H1 (cell line): ENCODE measurements around the gene ESR1. TPM values are rescaled to one million over a fixed set of nuclear protein-coding genes. Genes with fewer than 3 reads are reported as not detected.

Experiments used
- CTCF ChIA-PET: fragments of 300-600 bp; sonication (Branson Sonifier 250); formaldehyde crosslinking; loops from one replicate; lab custom pipeline; 2021; ENCODE audit not compliant: partially characterized antibody; lab: Charles Lee
- POLR2A ChIA-PET: fragments of 300-600 bp; sonication (Branson Sonifier 250); formaldehyde crosslinking; loops from one replicate; lab custom pipeline; 2021; ENCODE audit warnings: inconsistent platforms; ENCODE audit not compliant: partially characterized antibody; lab: Charles Lee
- DNase-seq, 2 experiments: peaks; one replicate each; pipeline versions ENCODE4 v3.0.0 to v3.0.0-alpha.2; 2010 to 2022; ENCODE audit warnings: low spot score in 2 of 2, low read depth in 1 of 2, mixed read lengths in 1 of 2
- FAIRE-seq: peaks from 2 replicates; lab custom pipeline; 2011; peaks lifted over from hg19 to GRCh38; lab: Jason Lieb, UNC
- H2AFZ ChIP-seq: 2 replicates; pipeline ENCODE4 v1.8.1; 2012; ENCODE audit warnings: low read length, inconsistent platforms
- H2AK5ac ChIP-seq: 2 replicates; pipeline ENCODE4 v1.6.1; 2013; ENCODE audit warnings: low read depth, low read length
- H2BK120ac ChIP-seq: replicated peaks from 2 replicates; pipeline ENCODE3; 2013; ENCODE audit warnings: low read depth, low read length, inconsistent platforms
- H2BK12ac ChIP-seq: 2 replicates; pipeline ENCODE4 v1.6.1; 2013; ENCODE audit warnings: low read depth, low read length
- H2BK15ac ChIP-seq: 2 replicates; pipeline ENCODE4 v1.6.1; 2013; ENCODE audit warnings: low read length
- H2BK20ac ChIP-seq: 2 replicates; pipeline ENCODE4 v1.6.1; 2013; ENCODE audit warnings: low read length
- H2BK5ac ChIP-seq: 2 replicates; pipeline ENCODE4 v1.6.1; 2013; ENCODE audit warnings: low read depth, low read length
- H3K14ac ChIP-seq: 2 replicates; pipeline ENCODE4 v1.6.1; 2013; ENCODE audit warnings: inconsistent platforms; ENCODE audit not compliant: insufficient read length
- H3K18ac ChIP-seq: 2 replicates; pipeline ENCODE4 v1.6.1; 2013; ENCODE audit warnings: low read length; ENCODE audit errors: extremely low read depth
- H3K23ac ChIP-seq: 2 replicates; pipeline ENCODE4 v1.6.1; 2013; ENCODE audit warnings: inconsistent platforms; ENCODE audit not compliant: insufficient read length
- H3K23me2 ChIP-seq: 2 replicates; pipeline ENCODE4 v1.6.1; 2013; ENCODE audit warnings: low read depth, low read length
- H3K27ac ChIP-seq: 2 replicates; pipeline ENCODE4 v1.6.1; 2011; ENCODE audit warnings: low read depth, low read length, inconsistent platforms
- H3K27me3 ChIP-seq, 4 experiments: replicated peaks in 1 of 4; 1 replicate in 1 of 4; 2 replicates in 3 of 4; pipeline versions ENCODE4 v1.6.1 to v1.8.1; 2011 to 2013; ENCODE audit warnings: low read length in 3 of 4, mild to moderate bottlenecking in 3 of 4, inconsistent platforms in 2 of 4, mixed read lengths in 2 of 4, moderate library complexity in 1 of 4; ENCODE audit not compliant: control insufficient read depth in 3 of 4, insufficient read depth in 3 of 4; ENCODE audit errors: extremely low read depth in 1 of 4
- H3K36me3 ChIP-seq, 4 experiments: 2 replicates each; pipeline versions ENCODE4 v1.6.1 to v1.8.1; 2011 to 2013; ENCODE audit warnings: mild to moderate bottlenecking in 4 of 4, low read length in 3 of 4, moderate library complexity in 2 of 4, control low read depth in 1 of 4, inconsistent platforms in 1 of 4; ENCODE audit not compliant: insufficient read depth in 4 of 4, control insufficient read depth in 2 of 4
- H3K4ac ChIP-seq: replicated peaks from 2 replicates; pipeline ENCODE3; 2013; ENCODE audit warnings: low read length, low read depth, mixed read lengths, inconsistent platforms; ENCODE audit not compliant: insufficient read length
- H3K4me1 ChIP-seq, 4 experiments: replicated peaks in 1 of 4; 1 replicate in 1 of 4; 2 replicates in 3 of 4; pipeline versions ENCODE4 v1.6.1 to v1.8.1; 2011 to 2013; ENCODE audit warnings: low read length in 3 of 4, inconsistent platforms in 2 of 4, mixed read lengths in 1 of 4; ENCODE audit not compliant: insufficient read depth in 4 of 4, control insufficient read depth in 3 of 4
- H3K4me2 ChIP-seq, 2 experiments: 2 replicates each; pipeline versions ENCODE4 v1.6.1 to v1.8.1; 2011 to 2013; ENCODE audit warnings: low read depth in 2 of 2, low read length in 2 of 2, control low read depth in 1 of 2, inconsistent platforms in 1 of 2, mild to moderate bottlenecking in 1 of 2; ENCODE audit not compliant: insufficient read depth in 1 of 2
- H3K4me3 ChIP-seq, 4 experiments: fragments of 200-600, 300-600 bp in 1 of 4; sonication (generic), shearing (Covaris generic), sonication (Bioruptor Twin) in 1 of 4; 2 replicates each; pipeline versions ENCODE4 v1.5.1 to v1.8.1; 2011 to 2016; ENCODE audit warnings: low read length in 4 of 4, low read depth in 3 of 4, control low read depth in 2 of 4, inconsistent platforms in 2 of 4, mild to moderate bottlenecking in 2 of 4, mixed read lengths in 1 of 4, moderate library complexity in 1 of 4; ENCODE audit not compliant: insufficient read depth in 2 of 4; ENCODE audit errors: extremely low read depth in 1 of 4
- H3K56ac ChIP-seq: replicated peaks from 2 replicates; pipeline ENCODE3; 2013; ENCODE audit warnings: low read depth, mild to moderate bottlenecking, mixed read lengths, low read length, inconsistent platforms; ENCODE audit not compliant: insufficient read length
- H3K79me1 ChIP-seq: 2 replicates; pipeline ENCODE4 v1.6.1; 2013; ENCODE audit warnings: low read depth, low read length, control low read depth
- H3K79me2 ChIP-seq, 2 experiments: 2 replicates each; pipeline versions ENCODE4 v1.6.1 to v1.8.1; 2012 to 2013; ENCODE audit warnings: low read length in 2 of 2, mild to moderate bottlenecking in 2 of 2, inconsistent platforms in 1 of 2; ENCODE audit not compliant: insufficient read depth in 2 of 2, control insufficient read depth in 1 of 2
- H3K9ac ChIP-seq, 4 experiments: replicated peaks in 1 of 4; 1 replicate in 1 of 4; 2 replicates in 3 of 4; pipeline versions ENCODE4 v1.6.1 to v1.8.1; 2011 to 2013; ENCODE audit warnings: low read depth in 3 of 4, low read length in 3 of 4, control low read depth in 2 of 4, mild to moderate bottlenecking in 2 of 4, moderate library complexity in 2 of 4, inconsistent platforms in 1 of 4; ENCODE audit errors: extremely low read depth in 1 of 4
- H3K9me3 ChIP-seq, 2 experiments: 2 replicates each; pipeline versions ENCODE4 v1.6.1 to v1.8.1; 2012 to 2013; ENCODE audit warnings: mild to moderate bottlenecking in 2 of 2, moderate library complexity in 2 of 2, control low read depth in 1 of 2, inconsistent platforms in 1 of 2, low read depth in 1 of 2, low read length in 1 of 2, mixed read lengths in 1 of 2; ENCODE audit not compliant: insufficient read depth in 2 of 2
- H4K20me1 ChIP-seq, 2 experiments: replicated peaks in 1 of 2; 2 replicates each; pipeline versions ENCODE3 to v1.8.1; 2011 to 2013; ENCODE audit warnings: inconsistent platforms in 2 of 2, low read length in 2 of 2, mild to moderate bottlenecking in 1 of 2; ENCODE audit not compliant: insufficient read depth in 2 of 2, control insufficient read depth in 1 of 2
- H4K5ac ChIP-seq: 2 replicates; pipeline ENCODE4 v1.6.1; 2013; ENCODE audit warnings: low read length, low read depth, mixed read lengths, inconsistent platforms; ENCODE audit not compliant: insufficient read length
- H4K8ac ChIP-seq: 2 replicates; pipeline ENCODE4 v1.8.0; 2013; ENCODE audit warnings: mild to moderate bottlenecking, moderate library complexity, low read length, inconsistent platforms; ENCODE audit not compliant: insufficient read depth; ENCODE audit errors: extremely low read depth
- H4K91ac ChIP-seq: replicated peaks from 2 replicates; pipeline ENCODE3; 2013; ENCODE audit warnings: low read length, mixed read lengths, inconsistent platforms; ENCODE audit not compliant: insufficient read length
- CTBP2 ChIP-seq: IDR thresholded peaks from 2 replicates; pipeline ENCODE4 v1.7.0; 2011; ENCODE audit warnings: borderline replicate concordance, mild to moderate bottlenecking, moderate library complexity, mixed read lengths, low read length; ENCODE audit not compliant: insufficient read depth, insufficient read length
- CTCF ChIP-seq, 3 experiments: IDR thresholded peaks; 1 replicate in 2 of 3; 2 replicates in 1 of 3; pipeline versions ENCODE4 v1.5.1 to v1.6.1; 2011; ENCODE audit warnings: low read length in 3 of 3, mild to moderate bottlenecking in 3 of 3, inconsistent platforms in 2 of 3, low read depth in 1 of 3, moderate library complexity in 1 of 3; ENCODE audit not compliant: insufficient read depth in 1 of 3; ENCODE audit errors: control extremely low read depth in 1 of 3
- KDM4A ChIP-seq: IDR thresholded peaks from one replicate; pipeline ENCODE4 v1.7.1; 2012; ENCODE audit warnings: low read depth, mild to moderate bottlenecking, moderate library complexity, low read length, inconsistent platforms; ENCODE audit not compliant: severe bottlenecking
- NANOG ChIP-seq: IDR thresholded peaks from 2 replicates; pipeline ENCODE4 v1.6.1; 2011; ENCODE audit warnings: low read length, low read depth, mild to moderate bottlenecking, inconsistent platforms; ENCODE audit not compliant: insufficient read depth, poor library complexity, severe bottlenecking
- RNF2 ChIP-seq: fragments of 200-900, 300-1000 bp; sonication (generic); IDR thresholded peaks from 2 replicates; pipeline ENCODE4 v1.7.1; 2016; ENCODE audit warnings: borderline replicate concordance, low read depth, mild to moderate bottlenecking, antibody characterized with exemption, low read length; ENCODE audit not compliant: poor library complexity, severe bottlenecking; ENCODE audit errors: missing control alignments
- SRF ChIP-seq: IDR thresholded peaks from 2 replicates; pipeline ENCODE4 v1.6.1; 2011; ENCODE audit warnings: mild to moderate bottlenecking, low read depth, low read length, moderate library complexity
- SUZ12 ChIP-seq: fragments of 200-600 bp; sonication (generic); IDR thresholded peaks from 2 replicates; pipeline ENCODE4 v1.6.1; 2012; ENCODE audit warnings: mild to moderate bottlenecking, inconsistent platforms, low read length, moderate library complexity, mixed read lengths
- TBP ChIP-seq: IDR thresholded peaks from 2 replicates; pipeline ENCODE4 v1.6.1; 2011; ENCODE audit warnings: low read depth, low read length, improper control_type of control experiment
- TCF12 ChIP-seq: IDR thresholded peaks from 2 replicates; pipeline ENCODE4 v1.6.1; 2011; ENCODE audit warnings: low read depth, mild to moderate bottlenecking, low read length
- USF2 ChIP-seq: IDR thresholded peaks from 2 replicates; pipeline ENCODE4 v1.6.1; 2011; ENCODE audit warnings: low read length, improper control_type of control experiment
- WGBS, 2 experiments: shearing (Covaris generic) in 1 of 2; methylation state at CpG; one replicate each; pipeline versions ENCODE4 v1.1.6 to v1.1.7; 2013 to 2015; ENCODE audit warnings: low lambda C conversion rate in 2 of 2, mixed read lengths in 2 of 2, inconsistent platforms in 1 of 2, low coverage in 1 of 2, missing lambda C conversion rate in 1 of 2; ENCODE audit not compliant: insufficient replicate concordance in 2 of 2, insufficient coverage in 1 of 2, insufficient read length in 1 of 2; ENCODE audit errors: extremely low coverage in 1 of 2, missing lambda C conversion rate in 1 of 2; 5-methylcytosine and 5-hydroxymethylcytosine counted together
- polyA plus RNA-seq, 7 experiments: library from polyadenylated mRNA; depleted of rRNA in 3 of 7; stranded (reverse) in 5 of 7; unstranded in 2 of 7; fragments of >200 nt in 5 of 7; fragments of 200-250 nt in 2 of 7; gene quantifications; 1 replicate in 5 of 7; 2 replicates in 1 of 7; 4 replicates in 1 of 7; pipeline versions ENCODE4 v1.2.1 to v1.2.3, GENCODE V29; 2011 to 2013; ENCODE audit warnings: missing spikeins in 2 of 7, mixed read lengths in 2 of 7
- total RNA-seq: library from RNA; stranded (reverse); fragmentation: NEBNext Ultra II Directional; extraction: Animal tissue kit (Norgen Biotek cat#: 25700); gene quantifications from 2 replicates; pipeline ENCODE4 v1.2.1, GENCODE V29; 2021

Gene ESR1
- total and polyA plus RNA-seq, 2 of the 8 experiments (the other 6 are each of a cell fraction or from before 2014, with no cell fraction given) = 0.03 to 0.17 TPM

- Histone ChIP-seq H3K4me3 (no peak overlapping the region), H3K23ac (no peak overlapping the region), H3K4me2 (no peak overlapping the region), H2AK5ac (no peak overlapping the region), H2BK5ac (no peak overlapping the region), H2BK15ac (no peak overlapping the region), H3K27ac (no peak overlapping the region), H4K5ac (no peak overlapping the region), H3K4me1 (no peaks in the 10 kb centered on the region), H3K4ac (no peak overlapping the region), H3K23me2 (no peaks in the 10 kb centered on the region), H3K79me1 (no peaks in the 10 kb centered on the region), H3K9ac (no peak overlapping the region), H3K9me3 (no peaks in the 10 kb centered on the region), H4K20me1 (no peaks in the 10 kb centered on the region), H4K91ac (no peak overlapping the region), H3K56ac (no peak overlapping the region), H3K18ac (no peak overlapping the region), H2AFZ (no peak overlapping the region), H2BK20ac (no peak overlapping the region), H2BK120ac (no peak overlapping the region), H3K79me2 (no peaks in the 10 kb centered on the region), H3K27me3 (no peaks in the 10 kb centered on the region), H2BK12ac (no peak overlapping the region), H4K8ac (no peak overlapping the region), H3K14ac (no peak overlapping the region), H3K36me3 (no peaks in the 10 kb centered on the region)
- FAIRE-seq (no peak), DNase-seq (no peak)
- CTCF ChIA-PET = interaction anchor here (2.6 kb wide), 1 partner anchor 12 kb away, joined by 7 read pairs; no protein-coding TSS in a partner anchor
- WGBS, 2 experiments = 84% methylated on average over 6 of the region's 6 CpGs; no CpG with 5 or more reads in 1 of the 2 experiments
- POLR2A ChIA-PET = no interaction called here
- TF ChIP-seq NANOG (no peak), TCF12 (no peak), CTCF (IDR thresholded peaks at IDR 0.05; ENCODE audit: control extremely low read depth in 1 of 3, insufficient read depth in 1 of 3, low read depth in 1 of 3, low read length in 3 of 3) (no peak), SRF (no peak), USF2 (no peak), TBP (no peak), CTBP2 (no peak), SUZ12 (no peak), RNF2 (no peak), KDM4A (no peak)
Observed at GRCh38 chr6:152147269-152147668, 339.8 kb downstream of the ESR1 start.
